ENCODE data around the gene MBNL1.

Gene MBNL1

DNA sequence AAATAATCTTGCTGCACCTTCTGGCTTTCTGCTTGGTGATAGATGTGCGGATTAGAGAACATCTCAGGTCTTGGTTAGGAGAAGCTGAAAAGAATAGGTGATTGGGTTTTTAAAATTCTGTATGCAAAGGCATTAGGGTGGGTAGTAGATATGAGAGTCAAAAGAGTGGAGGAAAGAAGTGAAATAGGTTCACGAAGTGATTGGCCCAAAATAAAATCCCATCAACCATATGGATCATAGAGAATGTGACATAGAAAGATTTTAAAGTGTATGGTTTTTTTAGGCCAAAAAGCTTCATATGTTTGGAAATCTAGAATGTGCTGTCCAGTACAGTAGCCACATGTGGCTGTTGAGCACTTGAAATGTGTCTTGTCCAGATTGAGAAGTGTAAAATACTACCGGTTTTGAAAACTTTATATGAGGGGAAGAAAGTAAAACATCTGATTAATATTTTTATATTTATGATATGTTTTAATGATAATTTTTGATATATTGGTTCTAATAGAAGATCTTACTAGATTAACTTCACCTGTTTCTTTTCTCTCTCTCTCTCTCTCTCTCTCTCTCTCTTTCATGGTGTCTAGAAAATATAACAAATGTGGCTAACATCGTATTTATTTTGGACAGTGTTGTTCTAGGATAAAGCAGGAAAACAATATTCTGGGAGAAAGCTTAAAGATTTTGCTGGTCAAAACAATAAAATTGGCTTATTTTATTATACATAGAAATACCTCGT lies 2.9 kb downstream of the MBNL1 start:
- Histone ChIP-seq H2AFZ (ENCODE audit: low read length) (no peak overlapping the region), H3K36me3 (replicated peaks; ENCODE audit: insufficient read depth, low read length) (no peaks in the 10 kb centered on the region), H3K4me2 (ENCODE audit: low read depth, low read length) (peak overlapping the region; percentile 77), H3F3A (ENCODE audit: insufficient read depth, low read length) (peaks cover 47% of the 10 kb centered on the region), H3K27ac (ENCODE audit: low read length) (peak overlapping the region; percentile 96; the same call in 1 of the 2 replicates), H3K4me3 (ENCODE audit: low read length) (peak overlapping the region; percentile 96), H4K20me1 (ENCODE audit: insufficient read depth, low read length) (0 out of 2 replicates have a peak, but pooled peaks cover 9% of the 10 kb centered on the region), H3K9me3 (replicated peaks; ENCODE audit: insufficient read depth, low read length) (no peaks in the 10 kb centered on the region), H3K9me2 (replicated peaks; ENCODE audit: insufficient read depth, low read length) (no peaks in the 10 kb centered on the region), H3K27me3 (replicated peaks; ENCODE audit: insufficient read depth, low read length) (no peaks in the 10 kb centered on the region), H3K79me2 (ENCODE audit: low read length) (peaks cover 96% of the 10 kb centered on the region), H3K9ac (ENCODE audit: low read length) (peak overlapping the region; percentile 96), H3K4me1 (ENCODE audit: low read length) (peaks cover 38% of the 10 kb centered on the region)
- TF ChIP-seq, protein P1, sequence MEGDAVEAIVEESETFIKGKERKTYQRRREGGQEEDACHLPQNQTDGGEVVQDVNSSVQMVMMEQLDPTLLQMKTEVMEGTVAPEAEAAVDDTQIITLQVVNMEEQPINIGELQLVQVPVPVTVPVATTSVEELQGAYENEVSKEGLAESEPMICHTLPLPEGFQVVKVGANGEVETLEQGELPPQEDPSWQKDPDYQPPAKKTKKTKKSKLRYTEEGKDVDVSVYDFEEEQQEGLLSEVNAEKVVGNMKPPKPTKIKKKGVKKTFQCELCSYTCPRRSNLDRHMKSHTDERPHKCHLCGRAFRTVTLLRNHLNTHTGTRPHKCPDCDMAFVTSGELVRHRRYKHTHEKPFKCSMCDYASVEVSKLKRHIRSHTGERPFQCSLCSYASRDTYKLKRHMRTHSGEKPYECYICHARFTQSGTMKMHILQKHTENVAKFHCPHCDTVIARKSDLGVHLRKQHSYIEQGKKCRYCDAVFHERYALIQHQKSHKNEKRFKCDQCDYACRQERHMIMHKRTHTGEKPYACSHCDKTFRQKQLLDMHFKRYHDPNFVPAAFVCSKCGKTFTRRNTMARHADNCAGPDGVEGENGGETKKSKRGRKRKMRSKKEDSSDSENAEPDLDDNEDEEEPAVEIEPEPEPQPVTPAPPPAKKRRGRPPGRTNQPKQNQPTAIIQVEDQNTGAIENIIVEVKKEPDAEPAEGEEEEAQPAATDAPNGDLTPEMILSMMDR (IDR thresholded peaks at IDR 0.05; ENCODE audit: low read length) = no peak
- TF ChIP-seq EZH2phosphoT487 (IDR thresholded peaks at IDR 0.05; ENCODE audit: low read length) (no peak), EZH2 (optimal IDR thresholded peaks at IDR 0.05; ENCODE audit: low read depth, low read length) (no peak)
- DNase-seq = no peak

DNA sequence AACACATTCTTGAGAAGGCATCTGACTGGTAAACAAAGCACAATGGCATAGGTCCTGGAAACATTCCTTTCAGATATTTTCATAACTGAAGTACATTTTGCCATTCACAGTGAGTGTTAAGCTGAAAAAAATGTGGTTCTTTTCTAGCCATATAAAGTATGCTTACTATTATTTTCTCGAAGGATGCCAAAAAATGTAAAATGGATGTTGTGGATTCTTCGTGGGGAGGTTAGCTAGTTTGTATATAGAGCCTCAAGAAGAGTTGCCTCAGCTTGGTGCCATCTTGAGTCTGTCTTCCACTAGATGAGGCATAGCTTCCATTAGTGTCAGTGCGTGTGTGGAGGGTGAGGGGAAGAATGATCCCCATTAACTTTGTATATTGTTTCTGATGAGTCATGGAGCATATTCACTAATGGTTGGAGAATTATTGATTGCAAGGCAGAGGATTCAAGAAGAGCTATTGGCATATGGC lies 4.1 kb downstream of the MBNL1 start:
- peak overlapping the region; percentile 48; the same call in 1 of the 2 replicates for H3K9ac ChIP-seq (ENCODE audit: low read length)

DNA sequence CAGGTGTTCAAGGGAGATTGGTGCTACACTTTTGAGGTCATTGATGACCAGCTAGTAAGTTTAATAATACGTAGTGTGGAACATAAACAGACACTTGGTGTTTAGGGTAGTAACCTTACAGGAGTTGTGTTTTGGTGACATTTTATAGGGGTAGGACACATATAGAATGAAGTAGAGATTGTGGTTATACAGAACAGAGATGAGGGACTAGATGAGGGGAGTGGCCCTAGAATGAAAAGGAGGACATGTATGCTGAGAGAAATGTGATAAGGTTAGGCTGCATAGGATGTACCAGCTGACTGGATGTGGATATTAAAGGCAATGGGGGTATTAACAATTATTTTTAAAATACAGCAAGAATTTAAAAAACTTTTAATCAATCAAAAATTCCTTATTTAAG lies 8.0 kb downstream of the MBNL1 start:
- Histone ChIP-seq H3K4me2 (ENCODE audit: low read depth, low read length) (peak overlapping the region; percentile 51; the same call in 1 of the 2 replicates), H3K4me1 (ENCODE audit: low read length) (peaks cover 43% of the 10 kb centered on the region), H3K27ac (ENCODE audit: low read length) (peak overlapping the region; percentile 35; the same call in 1 of the 2 replicates), H3K9me3 (replicated peaks; ENCODE audit: insufficient read depth, low read length) (no peaks in the 10 kb centered on the region), H2AFZ (ENCODE audit: low read length) (no peak overlapping the region), H3K36me3 (replicated peaks; ENCODE audit: insufficient read depth, low read length) (no peaks in the 10 kb centered on the region), H3K27me3 (replicated peaks; ENCODE audit: insufficient read depth, low read length) (no peaks in the 10 kb centered on the region), H3K4me3 (ENCODE audit: low read length) (peak overlapping the region; percentile 27; the same call in 1 of the 2 replicates), H3K9ac (ENCODE audit: low read length) (no peak overlapping the region; the same call in 1 of the 2 replicates), H3K9me2 (replicated peaks; ENCODE audit: insufficient read depth, low read length) (no peaks in the 10 kb centered on the region), H3F3A (ENCODE audit: insufficient read depth, low read length) (peaks cover 55% of the 10 kb centered on the region), H4K20me1 (ENCODE audit: insufficient read depth, low read length) (no peaks in the 10 kb centered on the region), H3K79me2 (ENCODE audit: low read length) (peaks cover 99% of the 10 kb centered on the region)
- TF ChIP-seq EZH2phosphoT487 (IDR thresholded peaks at IDR 0.05; ENCODE audit: low read length) = no peak
- TF ChIP-seq, protein P1 (IDR thresholded peaks at IDR 0.05; ENCODE audit: low read length) = no peak
- TF ChIP-seq EZH2 (optimal IDR thresholded peaks at IDR 0.05; ENCODE audit: low read depth, low read length) = no peak
- DNase-seq = no peak

More for the DNA sequence above, 4.1 kb downstream of the MBNL1 start:
- Histone ChIP-seq H3K4me1 (ENCODE audit: low read length) (peaks cover 31% of the 10 kb centered on the region), H3K27ac (ENCODE audit: low read length) (peak overlapping the region; percentile 22; the same call in 1 of the 2 replicates), H3F3A (ENCODE audit: insufficient read depth, low read length) (peaks cover 53% of the 10 kb centered on the region), H3K9me2 (replicated peaks; ENCODE audit: insufficient read depth, low read length) (no peaks in the 10 kb centered on the region), H3K79me2 (ENCODE audit: low read length) (peaks cover 96% of the 10 kb centered on the region), H4K20me1 (ENCODE audit: insufficient read depth, low read length) (0 out of 2 replicates have a peak, but pooled peaks cover 9% of the 10 kb centered on the region), H2AFZ (ENCODE audit: low read length) (no peak overlapping the region), H3K36me3 (replicated peaks; ENCODE audit: insufficient read depth, low read length) (no peaks in the 10 kb centered on the region), H3K4me3 (ENCODE audit: low read length) (peak overlapping the region; percentile 96), H3K27me3 (replicated peaks; ENCODE audit: insufficient read depth, low read length) (no peaks in the 10 kb centered on the region), H3K9me3 (replicated peaks; ENCODE audit: insufficient read depth, low read length) (no peaks in the 10 kb centered on the region), H3K4me2 (ENCODE audit: low read depth, low read length) (peak overlapping the region; percentile 77)
- TF ChIP-seq, protein P1 (IDR thresholded peaks at IDR 0.05; ENCODE audit: low read length) = no peak
- no peak for DNase-seq
